LNCAP (cell line): ENCODE results near the gene MRPL38.

Experiments
- CTCF ChIP-seq: fragments of 450-650 bp; IDR thresholded peaks from 2 replicates; pipeline ENCODE4 v1.5.1; 2017; ENCODE audit warnings: mild to moderate bottlenecking

Gene MRPL38

DNA sequence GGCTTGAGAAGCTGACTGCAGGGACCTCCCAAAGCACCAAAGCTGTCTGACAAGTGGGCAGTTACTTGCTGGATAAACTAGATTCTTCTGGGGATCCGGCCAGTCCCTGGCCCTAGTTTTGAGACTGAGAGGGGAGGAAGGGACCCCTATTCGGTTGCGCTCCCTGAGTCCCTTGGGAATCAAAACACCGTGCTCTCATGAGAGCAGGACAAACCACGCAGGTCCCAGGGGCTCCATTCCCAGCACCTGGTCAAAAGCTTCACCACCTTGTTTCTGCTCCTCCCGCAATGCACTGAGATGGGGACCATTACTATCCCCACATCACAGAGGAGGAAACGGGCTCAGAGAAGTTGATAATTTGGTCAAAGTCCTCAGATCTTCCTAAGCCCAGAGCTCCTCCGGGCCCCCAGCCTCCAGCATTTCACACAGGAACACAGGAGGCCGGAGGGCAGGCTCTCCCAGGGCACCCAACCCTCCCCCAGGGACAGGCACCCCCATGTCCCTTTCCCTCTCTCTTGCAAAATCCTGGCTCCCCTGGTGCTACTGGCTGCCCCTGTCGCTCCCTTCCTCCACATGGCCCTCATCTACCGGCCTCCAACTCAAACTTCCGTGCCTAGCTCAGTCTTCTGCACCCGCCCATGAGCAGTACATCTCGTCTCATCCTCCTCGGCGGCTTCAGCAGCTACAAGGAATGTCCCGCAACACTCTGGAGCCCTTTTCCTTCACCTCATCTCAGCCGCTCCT, 11.2 kb downstream of the MRPL38 start:
- TF ChIP-seq CTCF: no peak

DNA sequence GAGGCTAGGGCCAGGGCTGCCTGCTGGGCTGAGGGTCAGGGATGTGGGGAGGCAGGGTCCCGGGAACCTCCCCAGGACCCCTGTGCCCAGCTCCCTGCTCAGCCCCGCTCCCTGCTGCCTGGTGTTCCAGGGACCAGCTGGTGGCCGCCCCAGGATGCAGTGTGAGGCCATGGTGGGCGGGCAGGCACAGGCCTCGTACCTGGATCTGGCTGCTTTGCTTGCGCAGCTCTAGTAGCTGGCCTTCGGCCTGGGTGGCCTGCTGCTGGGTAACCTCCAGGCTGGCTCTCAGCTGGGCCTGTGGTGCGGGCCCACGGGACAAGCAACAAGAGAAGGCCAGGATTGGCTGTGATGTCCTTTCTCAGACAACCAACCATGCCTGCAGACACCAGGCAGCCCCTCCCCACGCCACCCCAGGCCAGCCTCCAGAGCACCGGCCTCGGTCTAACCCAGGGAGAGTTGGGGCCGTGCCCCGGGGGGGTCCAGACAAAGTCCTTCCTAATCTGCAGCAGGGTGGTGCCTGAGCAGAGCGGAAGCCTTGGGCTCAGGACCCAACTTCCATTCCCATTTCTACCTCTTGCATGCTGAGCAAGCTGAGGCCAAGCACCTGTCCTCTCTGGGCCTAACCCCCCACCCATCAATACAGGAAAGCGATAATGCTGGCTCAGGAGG, 12.0 kb downstream of the MRPL38 start:
- TF ChIP-seq CTCF: no peak

DNA sequence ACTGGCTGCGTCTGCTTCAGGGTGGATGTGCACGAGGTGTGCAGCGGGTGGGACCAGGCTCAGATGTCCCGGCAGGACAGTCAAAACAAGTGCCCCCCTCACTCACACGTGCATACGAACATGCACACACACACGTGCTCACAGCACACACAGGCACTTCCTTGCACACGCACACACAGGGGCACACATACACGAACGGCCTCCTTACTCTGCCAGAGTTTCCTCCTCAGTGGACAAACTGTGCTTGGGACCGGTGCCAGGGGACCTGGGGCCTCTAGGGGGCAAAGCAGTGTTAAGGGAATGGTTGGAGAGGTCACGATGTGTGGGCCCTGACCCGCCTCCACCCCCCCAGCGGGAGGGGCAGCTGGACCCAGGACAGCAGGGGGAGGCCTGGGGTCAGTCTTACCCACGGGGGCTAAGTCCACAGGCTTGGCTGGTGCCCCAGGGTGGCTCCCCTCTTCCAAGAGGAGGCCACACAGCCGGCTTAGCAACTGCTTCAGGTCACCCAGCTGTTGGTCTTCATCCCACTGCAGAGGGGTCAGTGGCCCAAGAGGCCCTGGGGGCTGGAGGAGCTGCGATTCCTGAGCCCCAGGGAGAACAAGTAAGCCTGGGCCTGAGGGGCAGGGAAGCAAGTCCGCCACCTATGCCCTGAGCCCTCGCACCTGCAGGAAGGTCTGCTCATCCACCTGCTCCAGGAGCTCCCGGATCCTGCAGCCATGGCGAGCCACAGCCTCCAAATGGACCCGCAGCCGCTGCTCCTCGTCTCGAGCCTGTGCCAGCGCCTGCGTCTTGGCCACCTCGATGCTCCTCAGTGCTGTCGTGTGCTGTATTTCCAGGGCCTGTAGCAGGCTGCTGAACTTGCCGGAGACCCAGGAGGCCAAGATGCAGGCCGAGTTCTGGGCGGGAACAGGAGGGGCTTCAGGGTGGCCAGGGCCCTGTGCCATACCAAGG, 12.8 kb downstream of the MRPL38 start:
- no peak for TF ChIP-seq CTCF

DNA sequence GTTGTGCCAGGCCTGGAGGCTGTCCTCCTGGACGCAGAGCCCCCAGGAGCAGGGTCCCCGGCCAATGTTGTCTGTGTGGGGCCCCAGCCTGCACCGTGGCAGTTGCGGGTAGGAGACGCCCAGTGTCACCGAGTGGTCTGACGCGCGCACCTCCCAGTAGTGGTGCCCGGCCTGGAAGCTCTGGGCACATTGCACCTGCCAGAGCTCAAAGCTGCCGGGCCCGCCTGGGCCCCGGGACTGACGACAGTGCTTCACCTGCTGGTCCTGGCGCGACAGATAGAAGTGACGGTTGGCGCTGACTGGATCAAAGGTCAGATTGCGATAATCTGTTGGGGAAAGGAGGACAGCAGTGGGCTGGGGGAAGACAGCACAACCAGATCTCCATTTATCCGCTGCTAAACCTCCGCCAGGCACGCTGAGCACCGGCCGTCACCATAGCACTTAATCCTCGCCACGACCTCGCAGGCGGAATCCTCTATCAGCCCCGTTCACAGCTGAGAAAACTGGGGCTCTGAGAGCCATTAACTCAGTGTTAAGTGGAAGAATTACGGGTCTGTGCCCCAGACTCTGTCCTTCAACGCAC, 13.6 kb downstream of the MRPL38 start:
- no peak for TF ChIP-seq CTCF

DNA sequence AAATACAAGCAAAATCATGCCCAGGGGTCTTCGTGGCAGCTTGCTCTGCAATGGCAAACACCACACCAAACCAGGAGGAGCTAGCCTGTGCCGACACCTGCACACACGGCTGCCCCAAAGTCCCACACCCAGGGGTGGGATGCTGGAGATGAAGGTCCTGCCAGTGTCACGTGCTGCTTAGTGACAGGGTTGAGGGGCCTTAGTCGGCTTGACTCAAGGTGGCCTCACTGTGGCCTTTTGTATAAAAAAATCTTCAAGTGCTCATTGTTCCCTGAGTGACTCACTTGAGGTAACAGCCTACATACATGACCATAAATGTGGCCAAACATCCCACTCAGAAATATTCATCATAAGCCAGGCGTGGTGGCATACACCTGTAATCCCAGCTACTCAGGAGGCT, 15.2 kb downstream of the MRPL38 start:
- no peak for TF ChIP-seq CTCF

GRCh38 chr17:75888484-75888883, 16.2 kb downstream of the MRPL38 start:
- TF ChIP-seq CTCF: no peak

GRCh38 chr17:75885431-75885830, 19.3 kb downstream of the MRPL38 start:
- TF ChIP-seq CTCF: no peak
